IMR-90 (cell line): Measurements from ENCODE around the gene IMPG2. TPM values are rescaled to one million over a fixed set of nuclear protein-coding genes. Genes with fewer than 3 reads are reported as not detected.

Experiments
- ATAC-seq: fragments of 200-7000 bp; cut with Tn5 transposase; 2 replicates; pipeline ENCODE4 v1.9.1; 2020; ENCODE audit warnings: low read depth, mild to moderate bottlenecking, moderate library complexity
- BruUV-seq: library from RNA; stranded (reverse); fragments of 400-500 nt; replicated peaks from 2 replicates; lab custom pipeline; 2021; lab: Mats Ljungman, UMichigan
- CTCF ChIA-PET: fragments of 300-600 bp; formaldehyde crosslinking; extraction: SDS; loops from one replicate; lab custom pipeline; 2021; ENCODE audit warnings: antibody characterized with exemption; lab: Yijun Ruan, JAX
- POLR2A ChIA-PET: fragments of 300-600 bp; sonication (Branson Sonifier 250); formaldehyde crosslinking; loops from one replicate; lab custom pipeline; 2022; ENCODE audit warnings: antibody characterized with exemption; ENCODE audit not compliant: unreplicated experiment; lab: Charles Lee
- DNase-seq: peaks from one replicate; pipeline ENCODE4 v3.0.0; 2013
- H2AFZ ChIP-seq: replicated peaks from 2 replicates; pipeline ENCODE3; 2013; ENCODE audit warnings: low read length, mild to moderate bottlenecking; ENCODE audit not compliant: poor library complexity
- H2AK5ac ChIP-seq: 2 replicates; pipeline ENCODE4 v1.6.1; 2013; ENCODE audit warnings: low read depth, low read length, inconsistent platforms
- H2AK9ac ChIP-seq: replicated peaks from 2 replicates; pipeline ENCODE3; 2013; ENCODE audit warnings: mild to moderate bottlenecking, low read depth, low read length, moderate library complexity; ENCODE audit not compliant: poor library complexity
- H2BK120ac ChIP-seq: 2 replicates; pipeline ENCODE4 v1.6.1; 2013; ENCODE audit warnings: low read depth, low read length, inconsistent platforms
- H2BK15ac ChIP-seq: 3 replicates; pipeline ENCODE4 v1.6.1; 2013; ENCODE audit warnings: low read depth, low read length, inconsistent platforms
- H2BK20ac ChIP-seq: 2 replicates; pipeline ENCODE4 v1.6.1; 2013; ENCODE audit warnings: low read depth, mild to moderate bottlenecking, inconsistent platforms, low read length, moderate library complexity
- H2BK5ac ChIP-seq: 2 replicates; pipeline ENCODE4 v1.6.1; 2013; ENCODE audit warnings: mild to moderate bottlenecking, low read depth, low read length, inconsistent platforms; ENCODE audit not compliant: poor library complexity, severe bottlenecking
- H3K14ac ChIP-seq: replicated peaks from 2 replicates; pipeline ENCODE4 v1.6.1; 2013; ENCODE audit warnings: low read depth, low read length, inconsistent platforms
- H3K18ac ChIP-seq: 2 replicates; pipeline ENCODE4 v1.6.1; 2013; ENCODE audit warnings: low read depth, low read length, control low read depth
- H3K23ac ChIP-seq: 2 replicates; pipeline ENCODE4 v1.6.1; 2013; ENCODE audit warnings: low read depth, low read length, inconsistent platforms
- H3K27ac ChIP-seq: 2 replicates; pipeline ENCODE4 v1.5.1; 2013; ENCODE audit warnings: mild to moderate bottlenecking, control low read depth, low read length; ENCODE audit not compliant: insufficient read depth
- H3K27me3 ChIP-seq: 2 replicates; pipeline ENCODE4 v1.6.1; 2013; ENCODE audit warnings: low read length; ENCODE audit not compliant: control insufficient read depth, insufficient read depth
- H3K36me3 ChIP-seq: 2 replicates; pipeline ENCODE4 v1.6.1; 2013; ENCODE audit warnings: low read length, mixed read lengths; ENCODE audit not compliant: control insufficient read depth, insufficient read depth
- H3K4ac ChIP-seq: 2 replicates; pipeline ENCODE4 v1.6.1; 2013; ENCODE audit warnings: low read depth, low read length, inconsistent platforms
- H3K4me1 ChIP-seq: 2 replicates; pipeline ENCODE4 v1.6.1; 2013; ENCODE audit warnings: low read length, mixed read lengths; ENCODE audit not compliant: control insufficient read depth, insufficient read depth
- H3K4me2 ChIP-seq: 2 replicates; pipeline ENCODE4 v1.6.1; 2013; ENCODE audit warnings: low read depth, mild to moderate bottlenecking, control low read depth, low read length, moderate library complexity
- H3K4me3 ChIP-seq: 2 replicates; pipeline ENCODE4 v1.5.1; 2013; ENCODE audit warnings: low read depth, mild to moderate bottlenecking, control low read depth, low read length, moderate library complexity; ENCODE audit not compliant: insufficient read depth
- H3K56ac ChIP-seq: 2 replicates; pipeline ENCODE4 v1.6.1; 2013; ENCODE audit warnings: low read length, inconsistent platforms; ENCODE audit not compliant: insufficient read depth; ENCODE audit errors: extremely low read depth
- H3K79me1 ChIP-seq, 2 experiments: 2 replicates each; pipeline ENCODE4 v1.6.1; 2013; ENCODE audit warnings: low read length in 2 of 2, inconsistent platforms in 1 of 2, low read depth in 1 of 2
- H3K9ac ChIP-seq: 2 replicates; pipeline ENCODE4 v1.6.1; 2013; ENCODE audit warnings: low read depth, low read length, control low read depth
- H3K9me1 ChIP-seq: 2 replicates; pipeline ENCODE4 v1.6.1; 2013; ENCODE audit warnings: low read length, inconsistent platforms; ENCODE audit not compliant: insufficient read depth
- H3K9me3 ChIP-seq: 2 replicates; pipeline ENCODE4 v1.6.1; 2013; ENCODE audit warnings: low read length; ENCODE audit not compliant: control insufficient read depth, insufficient read depth
- H4K20me1 ChIP-seq: 2 replicates; pipeline ENCODE4 v1.6.1; 2013; ENCODE audit warnings: low read length, inconsistent platforms; ENCODE audit not compliant: insufficient read depth
- H4K5ac ChIP-seq: 2 replicates; pipeline ENCODE4 v1.6.1; 2013; ENCODE audit warnings: mild to moderate bottlenecking, low read depth, low read length, control low read depth
- H4K8ac ChIP-seq, 2 experiments: 2 replicates each; pipeline ENCODE4 v1.6.1; 2013; ENCODE audit warnings: low read depth in 2 of 2, low read length in 2 of 2, control low read depth in 1 of 2, inconsistent platforms in 1 of 2
- H4K91ac ChIP-seq: 2 replicates; pipeline ENCODE4 v1.6.1; 2013; ENCODE audit warnings: low read depth, low read length, inconsistent platforms; ENCODE audit not compliant: insufficient read depth
- CEBPB ChIP-seq: IDR thresholded peaks from 2 replicates; pipeline ENCODE4 v1.6.1; 2012; ENCODE audit warnings: low read depth, low read length, improper control_type of control experiment
- FOS ChIP-seq: fragments of 150-350 bp; IDR thresholded peaks from 2 replicates; pipeline ENCODE4 v1.6.1; 2016; ENCODE audit warnings: low read depth, low read length
- POLR2A ChIP-seq: IDR thresholded peaks from 2 replicates; pipeline ENCODE4 v1.6.1; 2012; ENCODE audit warnings: mild to moderate bottlenecking, low read depth, low read length
- dilution Hi-C: fragments of 300-500 bp; cut with HindIII; formaldehyde crosslinking; loops from one replicate; pipeline ENCODE4 v1.14.3; 2018; ENCODE audit warnings: low sequenced_read_pairs; ENCODE audit not compliant: unreplicated experiment
- in situ Hi-C: fragments of 300-500 bp; cut with MboI; formaldehyde crosslinking; loops from 3 replicates; pipeline ENCODE4 v1.14.3; 2019; ENCODE audit warnings: low sequenced_read_pairs, inconsistent platforms, mixed read lengths
- intact Hi-C: fragments of 100-400 bp; cut with micrococcal nuclease; formaldehyde crosslinking; loops from 2 replicates; pipeline ENCODE4 v1.10.0; 2022
- polyA plus RNA-seq, 3 experiments: library from polyadenylated mRNA; depleted of rRNA; stranded (reverse); fragments of >200 nt; gene quantifications; 2 replicates each; pipeline ENCODE4 v1.2.3, GENCODE V29; 2012; ENCODE audit warnings: low replicate concordance in 1 of 3
- total RNA-seq: library from RNA; depleted of rRNA; stranded (reverse); fragments of >200 nt; gene quantifications from 2 replicates; pipeline ENCODE4 v1.2.3, GENCODE V29; 2012

The IMPG2 gene
- total and polyA plus RNA-seq, 2 of the 4 experiments (the other 2 are of a cell fraction) = 0.10 to 0.18 TPM

DNA sequence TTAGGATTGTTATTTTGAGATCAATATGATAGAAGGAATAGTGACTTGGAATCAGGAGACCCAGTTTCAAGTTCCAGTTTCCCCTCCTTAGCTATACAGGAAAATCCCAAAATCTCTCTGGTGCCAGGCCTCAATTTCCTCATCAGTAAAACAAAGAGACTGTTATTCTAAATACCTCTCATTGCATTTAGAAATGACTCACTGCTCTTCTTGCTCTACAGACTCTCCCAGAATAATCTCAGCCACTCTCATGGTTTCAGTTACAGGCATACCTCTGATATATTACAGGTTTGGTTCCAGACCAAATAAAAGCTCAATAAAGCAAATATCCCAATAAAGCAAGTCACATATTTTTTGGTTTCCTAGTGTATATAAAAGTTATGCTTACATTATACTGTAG is 28.3 kb downstream of the IMPG2 start:
- Histone ChIP-seq H3K4me1 (no peaks in the 10 kb centered on the region; the same call in 1 of the 2 replicates), H3K4me3 (no peak overlapping the region), H2BK5ac (no peak overlapping the region), H3K4ac (no peak overlapping the region), H3K79me1 (no peaks in the 10 kb centered on the region), H4K20me1 (no peaks in the 10 kb centered on the region), H2BK20ac (no peak overlapping the region), H2BK15ac (no peak overlapping the region), H3K9me3 (no peaks in the 10 kb centered on the region), H3K9me1 (peaks cover 2% of the 10 kb centered on the region; the same call in 1 of the 2 replicates), H3K23ac (no peak overlapping the region), H2AFZ (no peak overlapping the region), H3K27ac (no peak overlapping the region), H3K14ac (no peak overlapping the region), H3K9ac (no peak overlapping the region), H4K8ac (no peak overlapping the region), H3K27me3 (no peaks in the 10 kb centered on the region), H3K56ac (no peak overlapping the region), H3K4me2 (no peak overlapping the region), H3K36me3 (no peaks in the 10 kb centered on the region), H4K5ac (no peak overlapping the region), H2BK120ac (no peak overlapping the region), H4K91ac (no peak overlapping the region), H2AK5ac (no peak overlapping the region), H3K18ac (no peak overlapping the region), H2AK9ac (no peak overlapping the region)
- in situ Hi-C loops (no loop called here), dilution Hi-C loops (no loop called here), intact Hi-C loops (no loop called here)
- ATAC-seq (peak; percentile 92), DNase-seq (peak; percentile 68)
- ChIA-PET CTCF (no interaction called here), POLR2A (no interaction called here)
- BruUV-seq = no TSS peak
- no peak for TF ChIP-seq POLR2A
- TF ChIP-seq FOS = peak; percentile 52; the same call in 1 of the 2 replicates
- TF ChIP-seq CEBPB = peak; percentile 25; the same call in 1 of the 2 replicates
